ENCODE data around the gene HNRNPUL1. TPM values are rescaled to one million over a fixed set of nuclear protein-coding genes. Genes with fewer than 3 reads are reported as not detected.

The HNRNPUL1 gene
- total RNA-seq, 1 experiment from 2014 or later = 315 TPM

GRCh38 chr19:41253660-41254059, 10.5 kb upstream of the HNRNPUL1 start:
- Histone ChIP-seq H3K79me1 (ENCODE audit: insufficient read depth, low read depth, low read length, poor library complexity, severe bottlenecking) (no peaks in the 10 kb centered on the region), H3T11ph (ENCODE audit: low read length) (no peak overlapping the region), H4K8ac (replicated peaks; ENCODE audit: insufficient read length, low read depth, low read length) (no peak overlapping the region), H4K91ac (ENCODE audit: insufficient read length, low read depth, low read length) (no peak overlapping the region), H3K79me2 (ENCODE audit: insufficient read depth, low read length) (no peaks in the 10 kb centered on the region), H3K18ac (ENCODE audit: insufficient read length, low read depth, low read length) (no peak overlapping the region), H3K27me3 (ENCODE audit: insufficient read depth, low read length) (no peaks in the 10 kb centered on the region), H4K20me1 (ENCODE audit: control insufficient read depth, insufficient read depth, insufficient read length) (no peaks in the 10 kb centered on the region), H3K27ac (ENCODE audit: insufficient read length, low read depth, low read length) (no peak overlapping the region), H2AK5ac (ENCODE audit: insufficient read length, low read length) (no peak overlapping the region), H3K14ac (ENCODE audit: insufficient read depth, low read length) (no peak overlapping the region), H3K56ac (ENCODE audit: insufficient read length, low read depth, low read length) (no peak overlapping the region), H3K4me2 (ENCODE audit: insufficient read depth, insufficient read length, low read length) (no peak overlapping the region), H2BK15ac (ENCODE audit: low read depth, low read length) (no peak overlapping the region), H2BK20ac (ENCODE audit: low read depth, low read length, poor library complexity, severe bottlenecking) (no peak overlapping the region), H3K9ac (ENCODE audit: extremely low read depth, insufficient read length, low read length) (no peak overlapping the region), H3K9me3 (ENCODE audit: control insufficient read depth, low read depth, low read length) (no peaks in the 10 kb centered on the region), H3K4me1 (ENCODE audit: insufficient read depth, low read length) (no peaks in the 10 kb centered on the region), H2AFZ (ENCODE audit: low read length) (no peak overlapping the region), H2BK12ac (ENCODE audit: insufficient read length, low read depth, low read length) (no peak overlapping the region), H2BK5ac (ENCODE audit: insufficient read length, low read length) (no peak overlapping the region), H2BK120ac (ENCODE audit: low read depth, low read length, poor library complexity, severe bottlenecking) (no peak overlapping the region), H3K23ac (ENCODE audit: insufficient read length, low read depth, low read length) (no peak overlapping the region), H3K4ac (ENCODE audit: low read depth, low read length) (no peak overlapping the region), H3K23me2 (ENCODE audit: insufficient read length, low read depth, low read length, poor library complexity, severe bottlenecking) (no peaks in the 10 kb centered on the region), H4K5ac (ENCODE audit: insufficient read length, low read depth, low read length) (no peak overlapping the region)
- DNase-seq = no peak
- no peaks in the 10 kb centered on the region for H3K27me3 Mint-ChIP-seq (ENCODE audit: low read depth)
- TF ChIP-seq CTCF (conservative IDR thresholded peaks at IDR 0.05) = no peak
- peak overlapping the region in 1 of 3 experiments; percentile 32; a peak in 2 of 7 replicates for H3K27ac Mint-ChIP-seq
- H3K9me3 Mint-ChIP-seq = peaks cover 0 to 2% of the 10 kb centered on the region in 2 experiments; a peak in 1 of 5 replicates
- H3K4me1 Mint-ChIP-seq = peaks cover 0 to 2% of the 10 kb centered on the region in 2 experiments; a peak in 1 of 4 replicates
- H3K4me3 Mint-ChIP-seq = no peak overlapping the region
- H3K36me3 Mint-ChIP-seq (ENCODE audit: insufficient read depth in 1 of 3, low read depth in 3 of 3) = peaks cover 21 to 76% (median 70%) of the 10 kb centered on the region in 3 experiments; a peak in 6 of 7 replicates
- WGBS (ENCODE audit: extremely low coverage, insufficient read length, low lambda C conversion rate) = no CpG with 5 or more reads among the region's 6 CpGs

Data from H9 (cell line).